ENCODE results near the gene LRFN4.

LRFN4 gene

DNA sequence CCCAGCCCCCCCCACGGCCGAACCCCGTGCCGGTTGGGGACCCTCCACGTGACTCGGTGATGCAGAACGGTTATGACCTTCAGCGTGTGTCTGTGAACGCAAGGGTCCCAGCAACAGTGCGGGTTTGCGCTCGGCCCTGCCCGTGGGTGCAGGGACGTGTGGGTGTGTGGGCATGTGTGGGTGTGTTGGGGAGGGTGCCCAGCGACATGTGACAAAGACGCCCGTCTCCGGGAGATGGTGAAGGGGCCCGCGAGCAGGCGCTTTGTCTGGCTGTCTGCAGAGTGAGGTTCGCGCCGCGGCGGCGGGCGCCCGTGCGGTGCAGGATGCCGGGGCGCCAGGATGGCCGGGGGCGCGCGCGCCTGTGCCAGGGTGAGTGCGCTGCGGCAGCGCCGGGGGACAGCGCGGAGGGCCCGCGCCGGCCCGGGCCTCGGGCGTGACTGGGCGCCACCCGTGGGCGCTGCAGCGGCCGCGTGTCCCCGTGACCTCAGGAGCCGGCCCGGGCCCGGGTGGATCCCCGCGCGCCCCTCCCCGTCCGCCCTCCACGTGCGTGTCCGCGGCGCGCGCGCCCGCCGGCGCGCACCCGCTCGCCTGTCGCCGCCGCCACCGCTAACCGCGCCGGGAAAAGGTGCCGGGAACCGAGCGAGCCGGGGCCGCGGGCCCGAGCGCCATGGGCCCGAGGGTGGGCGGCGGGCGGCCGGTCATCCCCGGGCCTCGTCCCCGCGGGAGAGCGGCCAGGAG is at the start of gene LRFN4:
Gene LRFN4 (plus strand): TSS at position 569 of the 738 bp plus-strand sequence. CDS start 681 bp downstream, outside the sequence.
- no peaks in the 10 kb centered on the region for H3K27me3 ChIP-seq (ENCODE audit: insufficient read depth, insufficient read length)
- H3K9me3 ChIP-seq (ENCODE audit: insufficient read depth, low read length) = no peaks in the 10 kb centered on the region
- H3K36me3 ChIP-seq (ENCODE audit: insufficient read depth, insufficient read length, low read length) = peaks cover 38% of the 10 kb centered on the region
- peaks cover 25% of the 10 kb centered on the region for H3K4me1 ChIP-seq (ENCODE audit: insufficient read depth, insufficient read length)
- peak within 1 kb of the TSS; percentile 85 for H3K4me3 ChIP-seq (ENCODE audit: insufficient read length, low read depth)
- no peak for DNase-seq (ENCODE audit: low read depth, low spot score)
- peak within 1 kb of the TSS; percentile 93 for H3K9ac ChIP-seq (ENCODE audit: insufficient read length, low read depth)
- TF ChIP-seq SUZ12 (IDR thresholded peaks at IDR 0.05; ENCODE audit: extremely low read depth, insufficient read depth, insufficient read length) (no peak), YY1 (IDR thresholded peaks at IDR 0.05; ENCODE audit: insufficient read depth, insufficient read length) (no peak), ZNF274 (IDR thresholded peaks at IDR 0.05; ENCODE audit: low read depth, low read length) (no peak)

DNA sequence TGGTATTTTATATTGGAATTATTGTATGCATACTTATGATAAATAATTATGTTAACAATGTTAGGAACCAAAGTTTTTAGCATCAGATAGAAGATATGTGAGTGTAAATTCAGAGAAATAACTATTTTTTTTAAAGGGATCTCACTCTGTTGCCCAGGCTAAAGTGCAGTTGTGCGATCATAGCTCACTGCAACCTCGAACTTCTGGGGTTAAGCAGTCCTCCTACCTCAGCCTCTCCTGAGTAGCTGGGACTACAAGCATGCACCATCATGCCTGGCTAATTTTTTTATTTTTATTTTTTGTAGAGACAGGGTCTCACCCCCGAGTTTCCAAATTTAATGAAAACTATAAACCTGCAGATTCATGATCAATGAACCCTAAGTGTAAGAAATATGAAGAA is 47.3 kb upstream of the LRFN4 start:
- no peaks in the 10 kb centered on the region for H3K4me1 ChIP-seq (ENCODE audit: insufficient read depth, insufficient read length)
- no peak overlapping the region for H3K4me3 ChIP-seq (ENCODE audit: insufficient read length, low read depth)
- TF ChIP-seq ZNF274 (IDR thresholded peaks at IDR 0.05; ENCODE audit: low read depth, low read length) (no peak), YY1 (IDR thresholded peaks at IDR 0.05; ENCODE audit: insufficient read depth, insufficient read length) (no peak), SUZ12 (IDR thresholded peaks at IDR 0.05; ENCODE audit: extremely low read depth, insufficient read depth, insufficient read length) (no peak)
- no peak overlapping the region for H3K9ac ChIP-seq (ENCODE audit: insufficient read length, low read depth)
- H3K36me3 ChIP-seq (ENCODE audit: insufficient read depth, insufficient read length, low read length) = peaks cover 15% of the 10 kb centered on the region
- DNase-seq (ENCODE audit: low read depth, low spot score) = no peak
- no peaks in the 10 kb centered on the region for H3K27me3 ChIP-seq (ENCODE audit: insufficient read depth, insufficient read length)
- H3K9me3 ChIP-seq (ENCODE audit: insufficient read depth, low read length) = no peaks in the 10 kb centered on the region

DNA sequence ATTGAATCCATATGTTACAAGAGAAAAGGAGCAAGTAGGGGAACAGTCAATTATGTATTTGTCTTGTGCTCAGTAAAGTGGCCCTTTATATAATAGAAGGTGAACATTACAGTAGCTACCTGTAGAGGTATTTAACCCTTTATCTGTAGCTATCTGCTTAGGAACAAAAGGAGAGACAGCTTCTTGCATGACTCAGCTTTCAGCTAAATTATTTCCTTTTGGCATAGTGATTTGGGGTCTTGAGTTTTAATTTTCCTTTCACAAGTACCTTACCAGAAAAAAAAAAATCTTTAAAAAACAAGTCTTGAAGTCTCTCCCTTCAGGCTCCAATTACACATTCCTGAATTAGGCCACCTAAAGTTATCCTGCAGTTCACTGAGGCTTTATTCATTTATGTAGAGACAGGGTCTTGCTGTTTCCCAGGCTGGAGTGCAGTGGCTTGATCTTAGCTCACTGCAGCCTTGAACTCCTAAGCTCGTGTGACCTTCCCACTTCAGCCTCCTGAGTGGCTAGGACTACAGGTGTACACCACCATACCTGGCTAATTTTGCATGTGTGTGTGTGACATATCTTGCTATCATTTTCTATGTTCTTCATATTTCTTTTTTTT is 46.2 kb upstream of the LRFN4 start:
- no peaks in the 10 kb centered on the region for H3K27me3 ChIP-seq (ENCODE audit: insufficient read depth, insufficient read length)
- H3K4me1 ChIP-seq (ENCODE audit: insufficient read depth, insufficient read length) = no peaks in the 10 kb centered on the region
- peaks cover 8% of the 10 kb centered on the region for H3K36me3 ChIP-seq (ENCODE audit: insufficient read depth, insufficient read length, low read length)
- no peaks in the 10 kb centered on the region for H3K9me3 ChIP-seq (ENCODE audit: insufficient read depth, low read length)
- peak overlapping the region; percentile 37 for H3K9ac ChIP-seq (ENCODE audit: insufficient read length, low read depth)
- H3K4me3 ChIP-seq (ENCODE audit: insufficient read length, low read depth) = no peak overlapping the region
- no peak for TF ChIP-seq ZNF274 (IDR thresholded peaks at IDR 0.05; ENCODE audit: low read depth, low read length)
- TF ChIP-seq YY1 (IDR thresholded peaks at IDR 0.05; ENCODE audit: insufficient read depth, insufficient read length) = no peak
- no peak for TF ChIP-seq SUZ12 (IDR thresholded peaks at IDR 0.05; ENCODE audit: extremely low read depth, insufficient read depth, insufficient read length)
- peak; percentile 54 for DNase-seq (ENCODE audit: low read depth, low spot score)

DNA sequence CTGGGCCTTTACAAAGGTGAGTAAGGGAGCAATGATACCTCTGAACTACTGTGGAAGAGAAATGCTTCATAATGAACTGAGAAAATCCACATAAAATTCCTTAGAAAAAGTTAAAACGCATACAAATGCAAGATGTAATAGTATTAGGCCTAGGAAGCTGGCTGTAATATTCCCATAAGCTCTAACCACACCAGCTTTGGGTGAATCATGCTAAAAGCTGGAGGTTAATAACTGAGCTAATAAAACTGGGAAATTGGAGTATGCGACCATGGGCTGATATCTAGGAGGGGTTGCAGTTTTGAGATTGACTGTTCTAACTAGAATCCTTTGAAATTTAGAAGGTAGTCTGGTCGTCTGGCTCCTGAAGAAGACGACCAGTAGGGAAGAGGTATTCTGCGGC is 42.2 kb upstream of the LRFN4 start:
- Histone ChIP-seq H3K9ac (ENCODE audit: insufficient read length, low read depth) (no peak overlapping the region), H3K4me1 (ENCODE audit: insufficient read depth, insufficient read length) (no peaks in the 10 kb centered on the region), H3K9me3 (ENCODE audit: insufficient read depth, low read length) (no peaks in the 10 kb centered on the region), H3K4me3 (ENCODE audit: insufficient read length, low read depth) (no peak overlapping the region), H3K36me3 (ENCODE audit: insufficient read depth, insufficient read length, low read length) (peaks cover 10% of the 10 kb centered on the region), H3K27me3 (ENCODE audit: insufficient read depth, insufficient read length) (no peaks in the 10 kb centered on the region)
- TF ChIP-seq YY1 (IDR thresholded peaks at IDR 0.05; ENCODE audit: insufficient read depth, insufficient read length) (no peak), SUZ12 (IDR thresholded peaks at IDR 0.05; ENCODE audit: extremely low read depth, insufficient read depth, insufficient read length) (no peak), ZNF274 (IDR thresholded peaks at IDR 0.05; ENCODE audit: low read depth, low read length) (no peak)
- DNase-seq (ENCODE audit: low read depth, low spot score) = no peak

DNA sequence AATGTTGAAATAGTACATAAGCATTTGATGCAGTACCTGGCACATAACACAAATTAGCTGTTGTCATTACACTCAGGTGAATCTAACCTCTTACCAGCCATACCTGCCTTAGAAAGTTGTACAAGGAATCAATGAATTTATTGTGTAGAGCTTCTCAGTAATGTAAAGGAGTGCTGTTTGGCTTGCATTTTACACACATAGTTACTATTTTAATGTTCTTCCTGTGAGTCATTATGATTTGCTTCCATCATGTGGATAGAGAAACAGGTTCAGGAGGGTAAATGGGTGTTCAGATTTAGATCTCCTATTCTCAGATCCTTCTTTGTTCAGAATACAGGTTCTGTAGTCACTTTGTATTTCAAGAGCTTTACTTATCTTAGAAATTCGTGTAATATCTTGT is 41.2 kb upstream of the LRFN4 start:
- H3K4me1 ChIP-seq (ENCODE audit: insufficient read depth, insufficient read length) = no peaks in the 10 kb centered on the region
- H3K4me3 ChIP-seq (ENCODE audit: insufficient read length, low read depth) = no peak overlapping the region
- peaks cover 10% of the 10 kb centered on the region for H3K36me3 ChIP-seq (ENCODE audit: insufficient read depth, insufficient read length, low read length)
- H3K9ac ChIP-seq (ENCODE audit: insufficient read length, low read depth) = no peak overlapping the region
- no peaks in the 10 kb centered on the region for H3K9me3 ChIP-seq (ENCODE audit: insufficient read depth, low read length)
- H3K27me3 ChIP-seq (ENCODE audit: insufficient read depth, insufficient read length) = no peaks in the 10 kb centered on the region
- DNase-seq (ENCODE audit: low read depth, low spot score) = no peak
- no peak for TF ChIP-seq YY1 (IDR thresholded peaks at IDR 0.05; ENCODE audit: insufficient read depth, insufficient read length)
- TF ChIP-seq SUZ12 (IDR thresholded peaks at IDR 0.05; ENCODE audit: extremely low read depth, insufficient read depth, insufficient read length) = no peak
- no peak for TF ChIP-seq ZNF274 (IDR thresholded peaks at IDR 0.05; ENCODE audit: low read depth, low read length)

DNA sequence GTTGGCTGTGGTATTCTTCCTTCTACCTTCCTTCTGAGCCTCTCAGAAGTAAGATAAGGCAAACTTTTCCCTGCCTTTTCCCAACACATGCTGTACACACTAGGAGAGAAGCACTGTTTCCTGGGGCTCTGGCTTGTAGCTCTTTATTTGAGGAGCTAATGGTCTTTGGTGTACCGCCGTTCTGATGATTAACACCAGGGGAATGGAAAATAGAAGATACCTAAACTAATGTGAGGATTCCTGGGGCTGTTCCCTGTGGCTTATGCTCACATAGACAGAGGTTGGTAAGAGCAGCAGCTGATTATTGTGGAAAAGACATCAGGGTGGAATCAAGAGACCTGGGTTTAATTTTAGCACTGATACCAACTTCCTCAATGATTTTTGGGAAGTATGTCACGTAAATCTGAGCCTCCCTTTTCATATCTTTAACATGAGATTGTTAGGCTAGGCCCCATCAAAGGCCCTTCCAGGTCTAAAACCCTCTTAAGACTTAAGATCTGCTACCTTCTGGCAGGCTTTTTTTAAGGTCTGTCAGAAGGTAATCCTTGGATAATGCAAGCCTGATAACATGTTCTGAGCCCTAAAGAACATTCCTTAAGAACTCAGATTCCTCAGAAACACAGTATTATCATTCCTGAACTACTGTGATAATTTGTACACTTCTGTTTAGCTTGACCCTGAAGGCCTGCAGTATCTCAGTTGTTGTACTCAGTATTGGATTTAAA is 38.5 kb upstream of the LRFN4 start:
- H3K9ac ChIP-seq (ENCODE audit: insufficient read length, low read depth) = no peak overlapping the region
- TF ChIP-seq SUZ12 (IDR thresholded peaks at IDR 0.05; ENCODE audit: extremely low read depth, insufficient read depth, insufficient read length) = no peak
- no peak for TF ChIP-seq YY1 (IDR thresholded peaks at IDR 0.05; ENCODE audit: insufficient read depth, insufficient read length)
- TF ChIP-seq ZNF274 (IDR thresholded peaks at IDR 0.05; ENCODE audit: low read depth, low read length) = no peak
- H3K4me1 ChIP-seq (ENCODE audit: insufficient read depth, insufficient read length) = no peaks in the 10 kb centered on the region
- H3K36me3 ChIP-seq (ENCODE audit: insufficient read depth, insufficient read length, low read length) = peaks cover 21% of the 10 kb centered on the region
- H3K4me3 ChIP-seq (ENCODE audit: insufficient read length, low read depth) = no peak overlapping the region
- no peaks in the 10 kb centered on the region for H3K9me3 ChIP-seq (ENCODE audit: insufficient read depth, low read length)
- DNase-seq (ENCODE audit: low read depth, low spot score) = no peak
- H3K27me3 ChIP-seq (ENCODE audit: insufficient read depth, insufficient read length) = no peaks in the 10 kb centered on the region

DNA sequence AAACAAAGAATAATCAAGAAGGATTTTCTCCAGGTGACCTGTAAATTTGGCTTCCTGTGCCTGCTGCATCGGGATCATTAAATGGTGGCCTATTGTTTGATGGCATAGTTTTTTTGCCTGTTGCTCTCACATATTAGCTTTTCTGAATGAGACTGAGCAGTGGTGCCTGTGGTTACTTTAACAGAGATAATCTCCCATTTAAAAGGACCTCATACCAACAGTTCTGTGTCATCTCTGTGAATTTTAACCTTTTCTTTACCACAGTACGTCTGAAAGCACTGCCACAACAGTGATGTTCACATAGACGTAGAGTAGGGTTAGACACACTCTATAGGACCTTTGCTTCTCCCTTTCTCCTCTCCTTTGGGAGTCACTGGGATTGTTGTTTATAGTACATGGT is 36.5 kb upstream of the LRFN4 start:
- peaks cover 21% of the 10 kb centered on the region for H3K36me3 ChIP-seq (ENCODE audit: insufficient read depth, insufficient read length, low read length)
- no peak overlapping the region for H3K9ac ChIP-seq (ENCODE audit: insufficient read length, low read depth)
- TF ChIP-seq ZNF274 (IDR thresholded peaks at IDR 0.05; ENCODE audit: low read depth, low read length) (no peak), YY1 (IDR thresholded peaks at IDR 0.05; ENCODE audit: insufficient read depth, insufficient read length) (no peak), SUZ12 (IDR thresholded peaks at IDR 0.05; ENCODE audit: extremely low read depth, insufficient read depth, insufficient read length) (no peak)
- H3K27me3 ChIP-seq (ENCODE audit: insufficient read depth, insufficient read length) = no peaks in the 10 kb centered on the region
- no peak overlapping the region for H3K4me3 ChIP-seq (ENCODE audit: insufficient read length, low read depth)
- H3K9me3 ChIP-seq (ENCODE audit: insufficient read depth, low read length) = no peaks in the 10 kb centered on the region
- DNase-seq (ENCODE audit: low read depth, low spot score) = no peak
- H3K4me1 ChIP-seq (ENCODE audit: insufficient read depth, insufficient read length) = no peaks in the 10 kb centered on the region
